H1 (cell line): Measurements from ENCODE around the gene ABCB10. TPM values are rescaled to one million over a fixed set of nuclear protein-coding genes. Genes with fewer than 3 reads are reported as not detected.
"Not testable (repeated sequence)": the region's sequence is repeated elsewhere in the genome, so short reads cannot be mapped to it uniquely, and the experiment has no call there.

Source experiments
- CTCF ChIA-PET: fragments of 300-600 bp; sonication (Branson Sonifier 250); formaldehyde crosslinking; loops from one replicate; lab custom pipeline; 2021; ENCODE audit not compliant: partially characterized antibody; lab: Charles Lee
- POLR2A ChIA-PET: fragments of 300-600 bp; sonication (Branson Sonifier 250); formaldehyde crosslinking; loops from one replicate; lab custom pipeline; 2021; ENCODE audit warnings: inconsistent platforms; ENCODE audit not compliant: partially characterized antibody; lab: Charles Lee
- DNase-seq, 2 experiments: peaks; one replicate each; pipeline versions ENCODE4 v3.0.0 to v3.0.0-alpha.2; 2010 to 2022; ENCODE audit warnings: low spot score in 2 of 2, low read depth in 1 of 2, mixed read lengths in 1 of 2
- FAIRE-seq: peaks from 2 replicates; lab custom pipeline; 2011; peaks lifted over from hg19 to GRCh38; lab: Jason Lieb, UNC
- H2AFZ ChIP-seq: 2 replicates; pipeline ENCODE4 v1.8.1; 2012; ENCODE audit warnings: low read length, inconsistent platforms
- H2AK5ac ChIP-seq: 2 replicates; pipeline ENCODE4 v1.6.1; 2013; ENCODE audit warnings: low read depth, low read length
- H2BK120ac ChIP-seq: replicated peaks from 2 replicates; pipeline ENCODE3; 2013; ENCODE audit warnings: low read depth, low read length, inconsistent platforms
- H2BK12ac ChIP-seq: 2 replicates; pipeline ENCODE4 v1.6.1; 2013; ENCODE audit warnings: low read depth, low read length
- H2BK15ac ChIP-seq: 2 replicates; pipeline ENCODE4 v1.6.1; 2013; ENCODE audit warnings: low read length
- H2BK20ac ChIP-seq: 2 replicates; pipeline ENCODE4 v1.6.1; 2013; ENCODE audit warnings: low read length
- H2BK5ac ChIP-seq: 2 replicates; pipeline ENCODE4 v1.6.1; 2013; ENCODE audit warnings: low read depth, low read length
- H3K14ac ChIP-seq: 2 replicates; pipeline ENCODE4 v1.6.1; 2013; ENCODE audit warnings: inconsistent platforms; ENCODE audit not compliant: insufficient read length
- H3K18ac ChIP-seq: 2 replicates; pipeline ENCODE4 v1.6.1; 2013; ENCODE audit warnings: low read length; ENCODE audit errors: extremely low read depth
- H3K23ac ChIP-seq: 2 replicates; pipeline ENCODE4 v1.6.1; 2013; ENCODE audit warnings: inconsistent platforms; ENCODE audit not compliant: insufficient read length
- H3K23me2 ChIP-seq: 2 replicates; pipeline ENCODE4 v1.6.1; 2013; ENCODE audit warnings: low read depth, low read length
- H3K27ac ChIP-seq: 2 replicates; pipeline ENCODE4 v1.6.1; 2011; ENCODE audit warnings: low read depth, low read length, inconsistent platforms
- H3K27me3 ChIP-seq, 4 experiments: replicated peaks in 1 of 4; 1 replicate in 1 of 4; 2 replicates in 3 of 4; pipeline versions ENCODE4 v1.6.1 to v1.8.1; 2011 to 2013; ENCODE audit warnings: low read length in 3 of 4, mild to moderate bottlenecking in 3 of 4, inconsistent platforms in 2 of 4, mixed read lengths in 2 of 4, moderate library complexity in 1 of 4; ENCODE audit not compliant: control insufficient read depth in 3 of 4, insufficient read depth in 3 of 4; ENCODE audit errors: extremely low read depth in 1 of 4
- H3K36me3 ChIP-seq, 4 experiments: 2 replicates each; pipeline versions ENCODE4 v1.6.1 to v1.8.1; 2011 to 2013; ENCODE audit warnings: mild to moderate bottlenecking in 4 of 4, low read length in 3 of 4, moderate library complexity in 2 of 4, control low read depth in 1 of 4, inconsistent platforms in 1 of 4; ENCODE audit not compliant: insufficient read depth in 4 of 4, control insufficient read depth in 2 of 4
- H3K4ac ChIP-seq: replicated peaks from 2 replicates; pipeline ENCODE3; 2013; ENCODE audit warnings: low read length, low read depth, mixed read lengths, inconsistent platforms; ENCODE audit not compliant: insufficient read length
- H3K4me1 ChIP-seq, 4 experiments: replicated peaks in 1 of 4; 1 replicate in 1 of 4; 2 replicates in 3 of 4; pipeline versions ENCODE4 v1.6.1 to v1.8.1; 2011 to 2013; ENCODE audit warnings: low read length in 3 of 4, inconsistent platforms in 2 of 4, mixed read lengths in 1 of 4; ENCODE audit not compliant: insufficient read depth in 4 of 4, control insufficient read depth in 3 of 4
- H3K4me2 ChIP-seq, 2 experiments: 2 replicates each; pipeline versions ENCODE4 v1.6.1 to v1.8.1; 2011 to 2013; ENCODE audit warnings: low read depth in 2 of 2, low read length in 2 of 2, control low read depth in 1 of 2, inconsistent platforms in 1 of 2, mild to moderate bottlenecking in 1 of 2; ENCODE audit not compliant: insufficient read depth in 1 of 2
- H3K4me3 ChIP-seq, 4 experiments: fragments of 200-600, 300-600 bp in 1 of 4; sonication (generic), shearing (Covaris generic), sonication (Bioruptor Twin) in 1 of 4; 2 replicates each; pipeline versions ENCODE4 v1.5.1 to v1.8.1; 2011 to 2016; ENCODE audit warnings: low read length in 4 of 4, low read depth in 3 of 4, control low read depth in 2 of 4, inconsistent platforms in 2 of 4, mild to moderate bottlenecking in 2 of 4, mixed read lengths in 1 of 4, moderate library complexity in 1 of 4; ENCODE audit not compliant: insufficient read depth in 2 of 4; ENCODE audit errors: extremely low read depth in 1 of 4
- H3K56ac ChIP-seq: replicated peaks from 2 replicates; pipeline ENCODE3; 2013; ENCODE audit warnings: low read depth, mild to moderate bottlenecking, mixed read lengths, low read length, inconsistent platforms; ENCODE audit not compliant: insufficient read length
- H3K79me1 ChIP-seq: 2 replicates; pipeline ENCODE4 v1.6.1; 2013; ENCODE audit warnings: low read depth, low read length, control low read depth
- H3K79me2 ChIP-seq, 2 experiments: 2 replicates each; pipeline versions ENCODE4 v1.6.1 to v1.8.1; 2012 to 2013; ENCODE audit warnings: low read length in 2 of 2, mild to moderate bottlenecking in 2 of 2, inconsistent platforms in 1 of 2; ENCODE audit not compliant: insufficient read depth in 2 of 2, control insufficient read depth in 1 of 2
- H3K9ac ChIP-seq, 4 experiments: replicated peaks in 1 of 4; 1 replicate in 1 of 4; 2 replicates in 3 of 4; pipeline versions ENCODE4 v1.6.1 to v1.8.1; 2011 to 2013; ENCODE audit warnings: low read depth in 3 of 4, low read length in 3 of 4, control low read depth in 2 of 4, mild to moderate bottlenecking in 2 of 4, moderate library complexity in 2 of 4, inconsistent platforms in 1 of 4; ENCODE audit errors: extremely low read depth in 1 of 4
- H3K9me3 ChIP-seq, 2 experiments: 2 replicates each; pipeline versions ENCODE4 v1.6.1 to v1.8.1; 2012 to 2013; ENCODE audit warnings: mild to moderate bottlenecking in 2 of 2, moderate library complexity in 2 of 2, control low read depth in 1 of 2, inconsistent platforms in 1 of 2, low read depth in 1 of 2, low read length in 1 of 2, mixed read lengths in 1 of 2; ENCODE audit not compliant: insufficient read depth in 2 of 2
- H4K20me1 ChIP-seq, 2 experiments: replicated peaks in 1 of 2; 2 replicates each; pipeline versions ENCODE3 to v1.8.1; 2011 to 2013; ENCODE audit warnings: inconsistent platforms in 2 of 2, low read length in 2 of 2, mild to moderate bottlenecking in 1 of 2; ENCODE audit not compliant: insufficient read depth in 2 of 2, control insufficient read depth in 1 of 2
- H4K5ac ChIP-seq: 2 replicates; pipeline ENCODE4 v1.6.1; 2013; ENCODE audit warnings: low read length, low read depth, mixed read lengths, inconsistent platforms; ENCODE audit not compliant: insufficient read length
- H4K8ac ChIP-seq: 2 replicates; pipeline ENCODE4 v1.8.0; 2013; ENCODE audit warnings: mild to moderate bottlenecking, moderate library complexity, low read length, inconsistent platforms; ENCODE audit not compliant: insufficient read depth; ENCODE audit errors: extremely low read depth
- H4K91ac ChIP-seq: replicated peaks from 2 replicates; pipeline ENCODE3; 2013; ENCODE audit warnings: low read length, mixed read lengths, inconsistent platforms; ENCODE audit not compliant: insufficient read length
- WGBS, 2 experiments: shearing (Covaris generic) in 1 of 2; methylation state at CpG; one replicate each; pipeline versions ENCODE4 v1.1.6 to v1.1.7; 2013 to 2015; ENCODE audit warnings: low lambda C conversion rate in 2 of 2, mixed read lengths in 2 of 2, inconsistent platforms in 1 of 2, low coverage in 1 of 2, missing lambda C conversion rate in 1 of 2; ENCODE audit not compliant: insufficient replicate concordance in 2 of 2, insufficient coverage in 1 of 2, insufficient read length in 1 of 2; ENCODE audit errors: extremely low coverage in 1 of 2, missing lambda C conversion rate in 1 of 2; 5-methylcytosine and 5-hydroxymethylcytosine counted together
- polyA plus RNA-seq, 7 experiments: library from polyadenylated mRNA; depleted of rRNA in 3 of 7; stranded (reverse) in 5 of 7; unstranded in 2 of 7; fragments of >200 nt in 5 of 7; fragments of 200-250 nt in 2 of 7; gene quantifications; 1 replicate in 5 of 7; 2 replicates in 1 of 7; 4 replicates in 1 of 7; pipeline versions ENCODE4 v1.2.1 to v1.2.3, GENCODE V29; 2011 to 2013; ENCODE audit warnings: missing spikeins in 2 of 7, mixed read lengths in 2 of 7
- total RNA-seq: library from RNA; stranded (reverse); fragmentation: NEBNext Ultra II Directional; extraction: Animal tissue kit (Norgen Biotek cat#: 25700); gene quantifications from 2 replicates; pipeline ENCODE4 v1.2.1, GENCODE V29; 2021

Gene ABCB10
- total and polyA plus RNA-seq, 2 of the 8 experiments (the other 6 are each of a cell fraction or from before 2014, with no cell fraction given): 3.6 to 11.9 TPM

DNA sequence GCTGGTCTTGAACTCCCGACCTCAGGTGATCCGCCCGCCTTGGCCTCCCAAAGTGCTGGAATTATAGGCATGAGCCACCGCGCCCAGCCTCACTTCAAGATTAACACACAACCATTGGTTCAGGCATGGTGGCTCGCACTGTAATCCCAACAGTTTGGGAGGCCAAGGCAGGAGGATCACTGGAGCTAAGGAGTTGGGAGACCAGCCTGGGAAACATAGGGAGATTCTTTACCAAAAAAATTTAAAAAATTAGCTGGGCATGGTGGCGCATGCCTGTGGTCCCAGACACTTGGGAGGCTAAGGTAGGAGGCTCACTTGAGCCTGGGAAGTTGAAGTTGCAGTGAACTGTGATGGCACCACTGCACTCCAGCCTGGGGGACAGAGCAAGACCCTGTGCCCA lies 37.4 kb upstream of the ABCB10 start:
- FAIRE-seq, H3K4me2 ChIP-seq, H3K4me1 ChIP-seq, H3K23me2 ChIP-seq, H3K9me3 ChIP-seq, H4K5ac ChIP-seq, H2BK15ac ChIP-seq, H3K56ac ChIP-seq, H3K4ac ChIP-seq, H2BK20ac ChIP-seq, H3K79me2 ChIP-seq, POLR2A ChIA-PET, H2AK5ac ChIP-seq, H4K8ac ChIP-seq, DNase-seq, H3K27ac ChIP-seq, H3K79me1 ChIP-seq, H2AFZ ChIP-seq, H2BK5ac ChIP-seq, H3K23ac ChIP-seq, H3K4me3 ChIP-seq, H3K9ac ChIP-seq, H2BK120ac ChIP-seq, H3K18ac ChIP-seq, H3K27me3 ChIP-seq, H4K20me1 ChIP-seq, H3K14ac ChIP-seq, H2BK12ac ChIP-seq, H4K91ac ChIP-seq: not testable (repeated sequence)
- peaks cover 4 to 12% (median 6%) of the 10 kb centered on the region in 4 experiments; a peak in 6 of 8 replicates for H3K36me3 ChIP-seq
- WGBS, 2 experiments: 93% methylated on average over 7 of the region's 7 CpGs; no CpG with 5 or more reads in 1 of the 2 experiments
- CTCF ChIA-PET: interaction anchor here (1.3 to 1.8 kb wide), 2 partner anchors 11 to 13 kb away, joined by 4 read pairs; no protein-coding TSS in a partner anchor
